Measurements from ENCODE around the gene CDX1. TPM values are rescaled to one million over a fixed set of nuclear protein-coding genes. Genes with fewer than 3 reads are reported as not detected.

CDX1 gene
- 0.22 and 0.57 TPM in 2 replicates for total RNA-seq

DNA sequence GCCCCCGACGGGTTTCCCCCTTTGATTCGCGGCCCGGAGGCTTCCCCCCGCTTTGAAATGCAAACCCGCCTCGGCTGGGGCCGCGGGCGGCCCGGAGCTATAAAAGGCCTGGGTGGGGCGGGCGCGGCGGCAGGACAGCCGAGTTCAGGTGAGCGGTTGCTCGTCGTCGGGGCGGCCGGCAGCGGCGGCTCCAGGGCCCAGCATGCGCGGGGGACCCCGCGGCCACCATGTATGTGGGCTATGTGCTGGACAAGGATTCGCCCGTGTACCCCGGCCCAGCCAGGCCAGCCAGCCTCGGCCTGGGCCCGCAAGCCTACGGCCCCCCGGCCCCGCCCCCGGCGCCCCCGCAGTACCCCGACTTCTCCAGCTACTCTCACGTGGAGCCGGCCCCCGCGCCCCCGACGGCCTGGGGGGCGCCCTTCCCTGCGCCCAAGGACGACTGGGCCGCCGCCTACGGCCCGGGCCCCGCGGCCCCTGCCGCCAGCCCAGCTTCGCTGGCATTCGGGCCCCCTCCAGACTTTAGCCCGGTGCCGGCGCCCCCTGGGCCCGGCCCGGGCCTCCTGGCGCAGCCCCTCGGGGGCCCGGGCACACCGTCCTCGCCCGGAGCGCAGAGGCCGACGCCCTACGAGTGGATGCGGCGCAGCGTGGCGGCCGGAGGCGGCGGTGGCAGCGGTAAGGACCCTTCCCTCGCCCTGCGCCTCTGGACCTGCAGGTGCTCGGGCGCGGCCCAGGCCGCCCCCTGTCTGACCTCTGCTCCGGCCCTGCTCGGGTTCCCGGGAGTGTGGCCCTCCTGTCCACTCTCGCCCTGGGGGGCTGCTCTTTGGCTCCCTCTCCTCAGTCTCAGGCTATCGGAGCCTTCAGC, at the start of gene CDX1:
TSS of gene CDX1 (plus strand) at position 129 of the 862 bp plus-strand sequence. CDS start at position 228, 99 bp downstream.

DNA sequence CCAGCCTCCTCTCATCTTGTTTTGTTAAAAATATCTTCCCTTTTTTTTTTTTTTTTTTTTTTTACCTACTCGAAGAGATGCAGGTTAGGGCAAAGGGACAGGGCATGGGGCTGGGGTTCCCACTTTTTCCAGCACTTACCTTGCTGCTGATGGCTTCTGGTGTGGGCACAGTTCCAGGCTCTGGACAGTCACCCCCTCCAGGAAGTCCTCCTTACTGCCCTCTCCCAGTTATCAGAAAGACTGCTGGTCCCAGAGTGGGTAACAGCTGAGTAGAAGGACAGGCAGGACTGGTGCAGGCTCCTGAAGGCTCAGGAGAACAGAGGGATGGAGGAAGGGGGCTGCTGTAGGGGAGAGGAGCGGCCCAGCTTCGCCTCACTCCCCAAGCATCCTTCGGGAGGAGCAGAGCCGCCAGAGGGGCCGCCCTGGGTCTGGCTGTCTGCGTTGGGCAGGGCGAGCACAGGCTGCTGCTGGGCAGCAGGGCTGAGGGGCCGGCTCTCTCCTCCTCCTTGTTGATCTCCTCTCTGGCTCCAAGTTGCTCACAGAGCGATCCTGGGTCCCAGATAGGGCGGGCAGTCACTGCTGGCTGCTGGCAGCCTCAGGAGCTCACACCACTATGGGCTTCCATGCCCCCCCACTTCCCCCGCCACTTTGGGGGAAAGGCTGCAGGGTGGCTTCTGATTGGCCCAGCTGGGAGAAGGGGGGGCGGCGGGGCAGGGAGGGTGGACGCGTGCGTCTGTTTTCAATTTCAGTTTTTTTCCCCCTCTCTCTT, 11.1 kb upstream of the CDX1 start, which contains the start of gene PDGFRB:
TSS of gene PDGFRB (minus strand) at position 588 of the 769 bp plus-strand sequence. CDS start 18,798 bp downstream, outside the sequence.

DNA sequence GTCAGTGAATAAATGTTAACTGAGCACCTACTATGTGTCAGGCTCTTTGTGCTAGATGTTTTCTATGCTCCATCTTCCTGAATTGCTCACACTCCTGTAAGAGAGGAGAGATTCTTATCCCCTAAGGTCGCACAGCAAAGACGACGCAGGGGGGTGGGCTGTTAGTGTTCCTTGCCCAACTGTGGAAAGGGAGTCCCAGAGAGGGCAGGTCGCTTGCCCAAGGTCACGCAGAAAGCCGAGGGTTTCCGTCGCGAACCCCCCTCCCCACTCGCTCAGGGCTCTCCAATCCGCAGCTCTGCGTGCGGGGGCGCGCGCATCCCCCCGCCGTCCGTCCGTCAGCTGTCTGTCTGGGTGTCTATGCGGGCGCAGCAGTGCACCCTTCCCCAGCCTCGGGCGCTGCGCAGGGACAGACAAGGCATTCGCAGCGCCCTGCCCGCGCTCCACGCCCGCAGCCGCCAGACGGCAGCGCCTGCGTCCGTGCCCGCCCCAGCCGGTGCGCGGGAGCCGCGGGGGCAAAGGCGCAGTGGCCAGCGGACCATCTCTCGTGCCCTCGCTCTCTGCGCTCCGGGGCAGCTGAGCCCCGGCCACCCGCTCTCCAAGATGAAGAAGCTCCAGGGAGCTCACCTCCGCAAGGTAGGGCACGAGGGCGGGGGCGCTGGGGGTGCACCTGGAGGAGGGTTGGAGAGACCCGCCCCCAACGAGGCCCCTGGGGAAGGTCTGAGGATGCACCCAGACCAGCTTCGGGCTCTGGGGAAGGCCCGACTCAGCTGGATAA, 23.3 kb downstream of the CDX1 start, which contains the start of gene SLC6A7:
TSS of gene SLC6A7 (plus strand) at position 335 of the 775 bp plus-strand sequence. CDS start at position 601, 266 bp downstream.

Other genes with a start within 250 kb of the CDX1 start
- not detected in 2 replicates for gene PDE6A, start 222.0 kb upstream of the CDX1 start, total RNA-seq
- 17.3 and 23.0 TPM in 2 replicates for gene SLC26A2, start 206.0 kb upstream of the CDX1 start, total RNA-seq
- gene TIGD6, start 166.1 kb upstream of the CDX1 start, total RNA-seq, result 7.6 and 7.7 TPM in 2 replicates
- gene HMGXB3, start 166.0 kb upstream of the CDX1 start, total RNA-seq, result 48.4 and 77.0 TPM in 2 replicates
- gene CSF1R, start 80.2 kb upstream of the CDX1 start, total RNA-seq, result 0.66 and 1.1 TPM in 2 replicates
- 114 and 359 TPM in 2 replicates for gene PDGFRB, start 10.9 kb upstream of the CDX1 start, total RNA-seq
- under 0.01 TPM in 1 of 2 replicates, not detected in the other for gene SLC6A7, start 23.3 kb downstream of the CDX1 start, total RNA-seq
- gene CAMK2A, start 123.0 kb downstream of the CDX1 start, total RNA-seq, result 2.0 and 2.4 TPM in 2 replicates
- 28.2 and 54.7 TPM in 2 replicates for gene ARSI, start 136.1 kb downstream of the CDX1 start, total RNA-seq
- 16.9 and 46.5 TPM in 2 replicates for gene TCOF1, start 190.9 kb downstream of the CDX1 start, total RNA-seq
- gene CD74, start 246.1 kb downstream of the CDX1 start, total RNA-seq, result 1.7 and 2.8 TPM in 2 replicates